Left lung (tissue), 10 donors: Measurements from ENCODE around the gene LRRC3B. TPM values are rescaled to one million over a fixed set of nuclear protein-coding genes. Genes with fewer than 3 reads are reported as not detected.

Experiments
- ATAC-seq: fragments of 200-7000 bp; cut with Tn5 transposase; one replicate; pipeline ENCODE4 v1.9.1; 2020; ENCODE audit warnings: moderate library complexity
- DNase-seq, 4 donors: peaks; one replicate each; pipeline ENCODE4 v3.0.0-alpha.2; 2013 to 2020
- H3K27ac ChIP-seq, 2 donors: fragments of 200-600 bp; sonication (generic) in 1 of 2; one replicate each; pipeline versions ENCODE4 v1.5.0 to v1.8.0; 2020 to 2021
- H3K27me3 ChIP-seq, 2 donors: fragments of 200-600 bp; sonication (generic) in 1 of 2; one replicate each; pipeline versions ENCODE4 v1.5.0 to v1.8.0; 2020 to 2021
- H3K36me3 ChIP-seq, 2 donors: fragments of 200-600 bp; sonication (generic) in 1 of 2; one replicate each; pipeline versions ENCODE4 v1.5.0 to v1.8.0; 2020 to 2021
- H3K4me1 ChIP-seq, 2 donors: fragments of 200-600 bp; one replicate each; pipeline ENCODE4 v1.8.0; 2021
- H3K4me3 ChIP-seq, 2 donors: fragments of 200-600 bp; sonication (generic) in 1 of 2; one replicate each; pipeline versions ENCODE4 v1.5.0 to v1.8.0; 2020 to 2021; ENCODE audit warnings: mild to moderate bottlenecking in 1 of 2
- H3K9me3 ChIP-seq, 2 donors: fragments of 200-600 bp; sonication (generic) in 1 of 2; one replicate each; pipeline versions ENCODE4 v1.5.0 to v1.8.0; 2020 to 2021
- CTCF ChIP-seq, 2 donors: fragments of 200-600 bp; sonication (generic) in 1 of 2; IDR thresholded peaks; one replicate each; pipeline versions ENCODE4 v1.5.0 to v1.8.0; 2021; ENCODE audit warnings: antibody characterized with exemption in 2 of 2
- intact Hi-C, 2 donors: fragments of 100-400 bp; cut with DNase I; formaldehyde crosslinking; loops; one replicate each; pipeline versions ENCODE4 v1.11.2 to v1.14.2; 2022
- polyA plus RNA-seq, 6 donors: library from polyadenylated mRNA; unstranded; fragments of 120-200 nt; gene quantifications; one replicate each; pipeline ENCODE4 v1.2.1, GENCODE V29; 2013; ENCODE audit not compliant: insufficient read length in 6 of 6
- total RNA-seq, 2 donors: library from RNA; stranded (reverse); fragmentation: NEBNext Ultra II Directional; extraction: Animal tissue kit (Norgen Biotek cat#: 25700); gene quantifications; one replicate each; pipeline ENCODE4 v1.2.1, GENCODE V29; 2021
- donor health status: DM: no; HTN: yes; CAD: no.
- donor health status: DM: no; HTN: no; CAD: no.

The LRRC3B gene
- total and polyA plus RNA-seq, 8 donors: 3.0 to 4.9 (median 4.3) TPM; not detected in 2

- intact Hi-C loops: no loop called here
- H3K4me1 ChIP-seq: no peaks in the 10 kb centered on the region
- ATAC-seq: no peak
Observed at GRCh38 chr3:26675336-26675735, 52.8 kb downstream of the LRRC3B start.

GRCh38 chr3:26681632-26682031 lies 59.1 kb downstream of the LRRC3B start:
- no peak for TF ChIP-seq CTCF (IDR thresholded peaks at IDR 0.05)
- Histone ChIP-seq H3K36me3 (no peaks in the 10 kb centered on the region), H3K4me3 (no peak overlapping the region), H3K27me3 (no peaks in the 10 kb centered on the region), H3K4me1 (no peaks in the 10 kb centered on the region), H3K9me3 (peaks cover 0 to 2% of the 10 kb centered on the region in 2 donors), H3K27ac (no peak overlapping the region)
- no peak for DNase-seq
- intact Hi-C loops: no loop called here
- ATAC-seq: no peak

More at GRCh38 chr3:26675336-26675735, 52.8 kb downstream of the LRRC3B start:
- Histone ChIP-seq H3K27ac (no peak overlapping the region), H3K4me3 (no peak overlapping the region), H3K9me3 (no peaks in the 10 kb centered on the region), H3K27me3 (no peaks in the 10 kb centered on the region), H3K36me3 (no peaks in the 10 kb centered on the region)
- DNase-seq: no peak
- TF ChIP-seq CTCF (IDR thresholded peaks at IDR 0.05): no peak

GRCh38 chr3:26682406-26682805 lies 59.8 kb downstream of the LRRC3B start:
- Histone ChIP-seq H3K36me3 (no peaks in the 10 kb centered on the region), H3K9me3 (peaks cover 0 to 2% of the 10 kb centered on the region in 2 donors), H3K4me3 (no peak overlapping the region), H3K27me3 (no peaks in the 10 kb centered on the region), H3K27ac (no peak overlapping the region), H3K4me1 (no peaks in the 10 kb centered on the region)
- no peak for TF ChIP-seq CTCF (IDR thresholded peaks at IDR 0.05)
- intact Hi-C loops: no loop called here
- ATAC-seq: no peak
- no peak for DNase-seq

- DNase-seq (no peak), ATAC-seq (no peak)
Observed at GRCh38 chr3:26683902-26684301, 61.3 kb downstream of the LRRC3B start.

GRCh38 chr3:26687466-26687865 lies 64.9 kb downstream of the LRRC3B start:
- peaks cover 0 to 4% of the 10 kb centered on the region in 2 donors for H3K9me3 ChIP-seq
- H3K27ac ChIP-seq: no peak overlapping the region
- intact Hi-C loops: no loop called here
- TF ChIP-seq CTCF (IDR thresholded peaks at IDR 0.05): no peak
- no peak overlapping the region for H3K4me3 ChIP-seq
- no peaks in the 10 kb centered on the region for H3K27me3 ChIP-seq
- ATAC-seq (no peak), DNase-seq (no peak)
- no peaks in the 10 kb centered on the region for H3K36me3 ChIP-seq
- H3K4me1 ChIP-seq: no peaks in the 10 kb centered on the region

More at GRCh38 chr3:26683902-26684301, 61.3 kb downstream of the LRRC3B start:
- Histone ChIP-seq H3K9me3 (peaks cover 0 to 2% of the 10 kb centered on the region in 2 donors), H3K4me1 (no peaks in the 10 kb centered on the region), H3K27ac (no peak overlapping the region), H3K4me3 (no peak overlapping the region), H3K36me3 (no peaks in the 10 kb centered on the region), H3K27me3 (no peaks in the 10 kb centered on the region)
- intact Hi-C loops: no loop called here
- TF ChIP-seq CTCF (IDR thresholded peaks at IDR 0.05): no peak
